ENCODE measurements around the gene ARID4B.

- TF ChIP-seq CTCF (conservative IDR thresholded peaks at IDR 0.05; ENCODE audit: low read depth, low read length) (no peak), EZH2 (IDR thresholded peaks at IDR 0.05; ENCODE audit: low read length, unreplicated experiment) (no peak), EZH2phosphoT487 (IDR thresholded peaks at IDR 0.05; ENCODE audit: borderline replicate concordance, low read length) (no peak)
Measured at GRCh38 chr1:235127732-235128455, 200.1 kb downstream of the ARID4B start.
